Right atrium auricular region (tissue), 2 donors: ENCODE data around the gene FOXP1. TPM values are rescaled to one million over a fixed set of nuclear protein-coding genes. Genes with fewer than 3 reads are reported as not detected.

ENCODE experiments used
- DNase-seq: peaks from one replicate; pipeline ENCODE4 v3.0.0-alpha.2; 2019; ENCODE audit warnings: low spot score
- H3K27ac ChIP-seq, 2 donors: fragments of 200-600 bp; sonication (generic); 1 replicate in 1 of 2; 2 replicates in 1 of 2; pipeline ENCODE4 v1.5.1; 2016 to 2019
- H3K27me3 ChIP-seq, 2 donors: fragments of 200-600 bp; sonication (generic); one replicate each; pipeline versions ENCODE4 v1.5.1 to v1.6.0; 2017 to 2019
- H3K36me3 ChIP-seq: fragments of 200-600 bp; sonication (generic); one replicate; pipeline ENCODE4 v1.5.1; 2016
- H3K4me1 ChIP-seq, 2 donors: fragments of 200-600 bp; sonication (generic); one replicate each; pipeline versions ENCODE4 v1.5.1 to v1.6.0; 2017 to 2019
- H3K4me3 ChIP-seq, 2 donors: fragments of 200-600 bp; sonication (generic); 1 replicate in 1 of 2; 2 replicates in 1 of 2; pipeline ENCODE4 v1.5.1; 2017 to 2019; ENCODE audit warnings: mild to moderate bottlenecking in 1 of 2, moderate library complexity in 1 of 2
- H3K9me3 ChIP-seq, 2 donors: fragments of 200-600 bp; sonication (generic); one replicate each; pipeline ENCODE4 v1.5.1; 2019
- CTCF ChIP-seq, 2 donors: fragments of 200-600 bp; sonication (generic); IDR thresholded peaks; one replicate each; pipeline ENCODE4 v1.5.1; 2019; ENCODE audit warnings: antibody characterized with exemption in 2 of 2
- total RNA-seq, 2 donors: library from RNA; depleted of rRNA; stranded (reverse); fragments of >200 nt; gene quantifications; one replicate each; pipeline ENCODE4 v1.1.0, GENCODE V29; 2016

FOXP1 gene
- total RNA-seq, 2 donors from 2014 or later, result 39.2 to 59.0 TPM

DNA sequence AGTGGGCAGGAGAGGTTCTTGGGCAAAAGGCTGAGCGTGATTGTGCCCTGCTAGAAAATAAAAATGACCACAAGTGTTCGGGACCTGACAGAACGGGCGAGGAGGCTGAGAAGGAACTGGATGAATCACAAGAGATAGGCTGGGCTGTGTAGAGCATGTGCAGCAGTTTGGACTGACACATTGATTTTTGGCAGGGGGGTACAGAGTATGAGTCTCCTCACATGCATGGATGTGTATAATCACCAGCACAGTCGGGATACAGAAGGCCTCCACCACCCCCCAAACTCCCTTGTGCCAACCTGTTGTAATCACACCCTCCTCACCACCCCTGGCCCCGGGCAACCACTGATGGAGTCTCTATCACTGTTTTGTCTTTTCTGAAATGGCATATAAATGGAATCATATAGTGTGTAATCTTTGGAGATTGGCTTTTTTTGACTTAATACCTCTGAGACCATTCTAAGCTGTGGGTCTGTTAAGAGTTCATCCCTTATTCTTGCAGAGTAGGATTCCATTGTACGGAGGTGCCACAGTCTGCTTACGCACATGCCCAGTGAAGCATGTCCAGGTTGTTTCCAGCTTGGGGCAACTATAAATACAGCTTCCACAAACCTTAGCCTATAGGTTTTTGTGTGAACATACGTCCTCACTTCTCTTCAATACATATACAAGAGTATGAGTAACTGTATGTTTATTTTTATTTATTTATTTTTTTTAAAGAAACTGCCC is 438.8 kb downstream of the FOXP1 start:
- no peaks in the 10 kb centered on the region for H3K27me3 ChIP-seq
- no peaks in the 10 kb centered on the region for H3K4me1 ChIP-seq
- no peak overlapping the region for H3K27ac ChIP-seq
- TF ChIP-seq CTCF (IDR thresholded peaks at IDR 0.05), result no peak
- no peaks in the 10 kb centered on the region for H3K9me3 ChIP-seq
- DNase-seq, result no peak
- no peaks in the 10 kb centered on the region for H3K36me3 ChIP-seq
- no peak overlapping the region for H3K4me3 ChIP-seq

DNA sequence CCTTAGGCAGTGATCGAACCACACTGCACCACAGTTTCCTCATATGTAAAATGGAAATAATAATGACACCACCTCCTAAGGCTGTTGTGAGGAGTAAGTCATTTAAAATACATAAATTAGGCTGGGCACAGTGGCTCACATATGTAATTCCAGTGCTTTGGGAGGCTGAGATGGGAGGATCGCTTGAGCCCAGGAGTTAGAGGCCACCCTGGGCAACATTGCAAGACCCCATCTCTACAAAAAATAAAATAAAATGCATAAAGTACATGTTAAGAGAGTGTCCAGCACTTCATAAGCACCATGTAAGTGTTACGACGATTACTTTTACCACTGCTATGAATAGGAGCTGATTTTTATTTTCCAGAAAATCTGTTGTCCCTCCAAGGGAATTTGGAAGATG is 440.0 kb downstream of the FOXP1 start:
- H3K27me3 ChIP-seq, result no peaks in the 10 kb centered on the region
- DNase-seq, result no peak
- TF ChIP-seq CTCF (IDR thresholded peaks at IDR 0.05), result no peak
- H3K27ac ChIP-seq, result no peak overlapping the region
- H3K36me3 ChIP-seq, result no peaks in the 10 kb centered on the region
- H3K4me1 ChIP-seq, result no peaks in the 10 kb centered on the region
- H3K9me3 ChIP-seq, result no peaks in the 10 kb centered on the region
- H3K4me3 ChIP-seq, result no peak overlapping the region

- no peaks in the 10 kb centered on the region for H3K27me3 ChIP-seq
- H3K9me3 ChIP-seq, result no peaks in the 10 kb centered on the region
- H3K4me3 ChIP-seq, result no peak overlapping the region
- no peak for DNase-seq
- TF ChIP-seq CTCF (IDR thresholded peaks at IDR 0.05), result no peak
- H3K36me3 ChIP-seq, result no peaks in the 10 kb centered on the region
- no peak overlapping the region for H3K27ac ChIP-seq
- H3K4me1 ChIP-seq, result no peaks in the 10 kb centered on the region
These were observed 440.9 kb downstream of the FOXP1 start for GRCh38 chr3:71142441-71143161.

- TF ChIP-seq CTCF (IDR thresholded peaks at IDR 0.05), result no peak
- no peak for DNase-seq
- Histone ChIP-seq H3K36me3 (no peaks in the 10 kb centered on the region), H3K9me3 (no peaks in the 10 kb centered on the region), H3K4me3 (no peak overlapping the region), H3K27ac (no peak overlapping the region), H3K27me3 (no peaks in the 10 kb centered on the region), H3K4me1 (peaks cover 0 to 7% of the 10 kb centered on the region in 2 donors)
These were observed 443.1 kb downstream of the FOXP1 start for GRCh38 chr3:71140477-71140876.

DNA sequence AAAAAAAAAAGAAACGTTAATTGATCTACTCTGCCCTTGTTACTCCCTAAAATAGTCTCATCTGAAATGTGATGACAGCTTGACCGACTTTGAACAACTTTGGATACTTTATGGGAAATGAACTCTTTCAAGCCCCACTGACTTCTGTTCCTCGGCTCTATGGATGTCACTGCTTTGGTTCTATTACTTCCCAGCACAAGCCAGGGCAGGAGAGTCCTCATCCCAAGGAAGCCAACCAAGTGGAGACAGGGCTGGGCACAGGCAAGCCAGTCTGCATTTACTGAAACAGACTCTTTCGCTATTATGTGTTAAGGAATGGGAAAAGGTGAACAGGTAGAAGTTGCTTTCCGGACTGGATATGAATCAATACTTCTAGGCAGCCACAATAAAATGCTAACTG is 444.0 kb downstream of the FOXP1 start:
- Histone ChIP-seq H3K27me3 (no peaks in the 10 kb centered on the region), H3K9me3 (no peaks in the 10 kb centered on the region), H3K4me1 (peaks cover 0 to 15% of the 10 kb centered on the region in 2 donors), H3K36me3 (no peaks in the 10 kb centered on the region), H3K4me3 (no peak overlapping the region), H3K27ac (no peak overlapping the region)
- no peak for TF ChIP-seq CTCF (IDR thresholded peaks at IDR 0.05)
- no peak for DNase-seq
